CD4-positive, alpha-beta T cell treated with Interleukin-17A for 1 hour (primary cell): Measurements from ENCODE around the gene TARS3.
A peak's percentile ranks its signal among the peaks of the same experiment; 100 is the strongest.
"Not testable (repeated sequence)": the region's sequence is repeated elsewhere in the genome, so short reads cannot be mapped to it uniquely, and the experiment has no call there.

Experiments used
- DNase-seq: peaks from one replicate; pipeline ENCODE4 v3.0.0-alpha.2; 2020

The TARS3 gene

DNA sequence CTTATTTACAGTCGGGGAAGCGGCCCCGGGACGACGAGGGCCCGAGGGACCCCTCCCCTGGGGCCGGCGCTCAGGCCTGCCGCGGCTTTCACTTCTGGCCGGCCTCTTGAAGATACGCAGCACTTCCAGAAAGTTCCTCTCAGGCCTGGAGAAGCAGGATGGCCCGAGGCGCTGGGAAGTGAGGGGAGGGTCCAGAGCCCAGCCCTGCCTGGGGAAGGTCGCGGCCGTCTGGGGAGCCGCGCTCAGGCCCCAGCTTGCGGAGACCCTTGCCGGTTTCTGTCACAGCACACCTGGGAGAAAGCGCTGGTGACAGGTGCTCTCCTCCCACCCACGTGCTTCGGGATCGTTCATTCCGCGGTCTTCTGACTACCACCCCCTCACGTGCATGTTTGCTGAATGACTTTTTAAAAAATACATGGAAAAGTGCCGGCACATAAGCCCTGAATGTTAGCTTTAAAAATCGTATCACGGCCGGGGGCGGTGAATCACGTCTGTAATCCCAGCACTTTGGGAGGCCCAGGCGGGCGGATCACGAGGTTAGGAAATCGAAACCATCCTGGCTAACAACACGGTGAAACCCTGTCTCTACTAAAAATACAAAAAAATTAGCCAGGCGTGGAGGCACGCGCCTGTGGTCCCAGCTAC, 71.4 kb downstream of the TARS3 start:
- no peak for DNase-seq

DNA sequence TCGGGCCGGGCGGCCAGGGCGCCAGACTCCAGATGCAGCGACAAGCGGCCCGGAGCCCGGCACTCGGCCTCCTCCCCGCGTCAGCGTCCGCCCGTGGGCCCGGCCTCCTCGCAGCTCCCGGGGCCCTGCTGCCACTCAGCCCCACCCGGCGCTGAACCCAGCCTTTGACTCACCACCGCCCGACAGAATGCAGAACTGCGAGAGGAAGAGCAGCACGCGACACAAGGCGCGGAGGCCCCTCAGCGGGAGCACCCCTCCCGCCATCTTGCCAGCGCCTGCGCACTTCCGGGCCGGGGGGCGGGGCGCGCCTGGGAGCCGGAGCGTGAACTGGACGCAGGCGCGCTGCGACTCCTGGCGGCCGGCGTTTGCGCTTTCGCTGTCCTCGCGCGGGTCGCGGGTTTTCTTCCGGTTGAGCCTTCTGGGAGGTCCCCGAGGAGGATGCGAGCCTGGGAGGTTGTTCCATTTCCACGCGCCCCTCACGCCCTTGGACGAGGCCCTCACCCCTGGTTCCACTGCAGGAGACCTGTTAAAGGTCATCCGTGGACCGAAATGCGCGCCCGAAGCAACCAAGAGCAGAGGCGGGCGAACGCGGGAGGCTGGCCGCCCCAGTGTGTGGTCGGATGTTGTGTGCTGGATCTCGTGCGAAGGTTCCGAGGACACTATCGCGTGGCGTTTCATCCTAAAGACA, 72.0 kb downstream of the TARS3 start, which contains the start of gene TM2D3:
TSS of gene TM2D3 (minus strand) at position 284 of the 688 bp plus-strand sequence. CDS start at position 264, 20 bp downstream.
- DNase-seq, result peak; percentile 94

DNA sequence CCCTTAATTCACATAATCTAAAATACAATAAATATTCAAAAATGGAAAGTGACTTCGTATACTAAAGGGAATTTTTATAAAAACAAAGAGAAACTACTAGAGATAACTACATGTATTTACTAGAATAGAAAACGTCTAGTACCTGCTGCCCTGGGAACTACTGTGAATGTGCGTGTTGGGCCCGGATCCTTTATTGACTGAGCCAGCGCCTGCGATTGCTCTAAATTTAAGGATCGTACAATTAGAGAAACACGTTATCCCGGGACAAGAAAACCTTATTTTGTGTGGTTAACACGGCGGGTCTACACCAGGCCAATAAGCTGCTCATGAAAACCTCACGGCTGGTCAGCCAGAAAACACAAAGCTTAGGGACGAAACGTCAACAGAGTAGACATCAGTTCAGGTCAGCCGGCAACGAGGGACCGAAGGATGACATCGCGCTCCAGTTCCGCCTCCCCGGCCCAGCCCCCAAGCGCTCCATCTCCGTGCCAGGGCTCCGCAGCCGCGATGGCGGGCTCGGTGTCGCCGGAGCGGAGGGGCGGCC, 72.6 kb downstream of the TARS3 start:
- DNase-seq, result no peak

GRCh38 chr15:101650145-101650544, 74.1 kb downstream of the TARS3 start:
- DNase-seq, result no peak

- no peak for DNase-seq
Measured at GRCh38 chr15:101648356-101648755, 75.9 kb downstream of the TARS3 start.

- no peak for DNase-seq
Measured at GRCh38 chr15:101647251-101647650, 77.0 kb downstream of the TARS3 start.

GRCh38 chr15:101646672-101647071, 77.6 kb downstream of the TARS3 start:
- no peak for DNase-seq

GRCh38 chr15:101642361-101642760, 81.9 kb downstream of the TARS3 start:
- DNase-seq, result no peak

- DNase-seq, result peak; percentile 82
Measured at GRCh38 chr15:101641894-101642293, 82.4 kb downstream of the TARS3 start.

DNA sequence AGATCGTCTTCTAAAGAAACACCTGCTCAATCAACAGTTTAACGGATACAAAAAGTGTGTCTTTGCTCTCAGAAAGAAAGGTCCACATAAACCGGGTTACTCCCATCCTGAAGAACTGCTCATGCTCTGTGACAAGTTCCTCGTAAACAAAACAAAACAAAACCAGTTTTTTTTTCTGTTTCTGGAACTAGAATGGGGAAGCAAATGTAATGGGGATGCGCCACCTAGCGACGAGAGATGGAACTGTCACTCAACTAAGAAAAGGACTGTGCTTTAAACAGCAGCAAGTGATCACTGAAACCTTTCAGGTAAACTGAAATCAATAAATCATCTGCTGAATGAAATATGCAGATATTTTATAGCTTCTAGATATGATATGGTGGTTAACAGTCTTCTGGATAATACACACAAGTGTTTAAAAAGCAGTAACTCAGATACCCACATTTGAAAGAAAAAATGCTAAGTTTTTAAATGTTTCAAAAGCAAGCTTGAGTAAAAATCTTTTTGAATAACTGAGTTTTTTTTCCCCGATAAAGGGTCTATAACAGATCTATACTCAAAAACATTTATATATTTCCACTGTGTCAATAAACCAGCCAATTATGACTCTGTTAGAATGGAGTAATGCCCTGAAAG, 83.0 kb downstream of the TARS3 start:
- peak; percentile 86 for DNase-seq

DNA sequence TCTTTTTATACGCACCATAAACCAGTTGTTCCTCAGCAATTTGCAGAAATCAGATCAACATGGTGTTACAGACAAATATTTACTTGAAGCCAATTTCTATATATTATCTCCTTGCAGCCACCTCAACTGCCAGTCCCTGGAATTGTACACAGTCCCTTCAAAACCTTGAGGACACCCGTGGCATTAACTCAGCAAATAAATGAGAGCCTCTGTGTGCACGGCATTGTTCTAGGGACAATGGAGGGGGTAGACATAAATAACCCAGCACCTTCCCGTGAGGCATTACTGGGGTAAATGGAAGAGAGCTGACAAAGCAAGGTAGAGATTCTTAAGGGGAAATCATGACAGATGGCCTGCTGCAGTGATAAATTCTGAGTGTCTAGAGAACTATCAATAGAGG, 84.6 kb downstream of the TARS3 start:
- DNase-seq, result no peak

GRCh38 chr15:101637919-101638318, 86.4 kb downstream of the TARS3 start:
- DNase-seq, result no peak

DNA sequence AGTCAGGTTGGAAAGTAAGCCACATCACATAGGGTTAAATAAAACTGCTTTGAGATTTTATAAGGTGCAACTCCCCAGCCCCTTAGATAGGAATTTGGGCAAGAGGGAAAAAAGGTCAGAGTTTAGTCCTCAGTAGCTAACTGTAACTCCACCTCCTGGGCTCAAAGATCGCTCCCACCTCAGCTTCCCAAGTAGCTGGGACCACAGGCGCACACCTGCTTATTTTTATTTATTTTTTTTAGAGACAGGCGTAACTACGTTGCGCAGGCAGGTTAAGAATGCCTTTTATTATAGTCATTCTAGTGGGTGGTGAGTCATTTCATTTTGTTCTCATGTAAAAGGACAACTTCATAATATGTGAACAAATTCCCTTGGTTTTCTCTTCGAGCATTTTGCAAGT, 86.8 kb downstream of the TARS3 start:
- no peak for DNase-seq

GRCh38 chr15:101637038-101637437, 87.2 kb downstream of the TARS3 start:
- no peak for DNase-seq

DNA sequence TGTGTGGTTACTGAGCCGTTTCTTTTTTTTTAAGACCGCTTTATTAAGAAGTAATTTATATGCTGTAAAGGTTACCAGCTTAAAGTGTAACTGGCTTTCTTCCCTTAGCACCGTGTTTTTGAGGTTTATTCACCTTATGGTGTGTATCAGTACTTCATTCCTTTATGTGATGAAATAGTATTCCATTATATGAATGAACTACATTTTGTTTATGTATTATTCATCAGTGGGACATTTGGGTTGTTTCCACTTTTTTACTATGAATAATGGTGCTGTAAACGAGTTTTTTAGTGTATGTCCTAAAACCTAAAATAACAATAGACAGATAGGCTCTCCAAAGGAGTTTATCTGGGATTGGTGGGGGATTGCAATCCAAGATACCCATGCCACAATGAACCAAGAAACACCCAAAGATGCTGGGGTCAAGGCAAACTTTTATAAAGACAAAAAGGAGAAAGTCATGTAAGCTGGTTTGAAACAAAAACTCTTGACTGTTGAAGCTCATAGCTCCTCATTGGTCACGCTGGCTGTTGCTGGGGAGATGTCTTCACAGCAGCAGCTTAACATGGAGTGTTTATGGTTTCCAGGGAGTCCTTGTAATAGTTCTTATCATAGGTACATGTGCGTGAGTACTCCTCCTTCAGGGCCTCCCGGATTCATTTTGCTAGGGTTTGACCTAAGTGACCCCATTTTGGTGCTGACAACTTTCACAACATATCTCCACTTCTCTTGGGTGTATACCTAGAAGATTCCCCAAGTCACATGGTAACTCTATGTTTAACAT, 88.1 kb downstream of the TARS3 start:
- DNase-seq, result no peak

GRCh38 chr15:101633356-101633755, 90.9 kb downstream of the TARS3 start:
- DNase-seq, result no peak

- not testable (repeated sequence) for DNase-seq
Measured at GRCh38 chr15:101626729-101627128, 97.5 kb downstream of the TARS3 start.

DNA sequence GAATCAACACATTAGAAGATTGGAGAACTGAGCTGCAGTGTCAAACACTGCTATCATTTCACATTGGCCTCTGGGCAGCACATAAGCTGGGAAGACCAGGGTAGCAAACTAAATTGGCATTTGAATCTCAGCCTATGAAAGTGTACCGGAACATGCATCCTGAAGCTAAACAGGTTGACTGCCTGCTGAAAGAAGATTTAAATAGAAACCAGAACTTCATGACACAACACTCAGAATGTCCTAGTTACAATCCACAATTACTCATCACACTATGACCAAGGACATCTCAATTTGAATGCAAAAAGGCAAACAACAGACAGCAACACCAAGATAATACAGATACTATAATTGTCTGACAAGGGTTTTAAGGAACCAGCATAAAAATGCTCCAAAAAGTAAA, 98.3 kb downstream of the TARS3 start:
- DNase-seq, result no peak

GRCh38 chr15:101625184-101625583, 99.1 kb downstream of the TARS3 start:
- DNase-seq, result no peak

DNA sequence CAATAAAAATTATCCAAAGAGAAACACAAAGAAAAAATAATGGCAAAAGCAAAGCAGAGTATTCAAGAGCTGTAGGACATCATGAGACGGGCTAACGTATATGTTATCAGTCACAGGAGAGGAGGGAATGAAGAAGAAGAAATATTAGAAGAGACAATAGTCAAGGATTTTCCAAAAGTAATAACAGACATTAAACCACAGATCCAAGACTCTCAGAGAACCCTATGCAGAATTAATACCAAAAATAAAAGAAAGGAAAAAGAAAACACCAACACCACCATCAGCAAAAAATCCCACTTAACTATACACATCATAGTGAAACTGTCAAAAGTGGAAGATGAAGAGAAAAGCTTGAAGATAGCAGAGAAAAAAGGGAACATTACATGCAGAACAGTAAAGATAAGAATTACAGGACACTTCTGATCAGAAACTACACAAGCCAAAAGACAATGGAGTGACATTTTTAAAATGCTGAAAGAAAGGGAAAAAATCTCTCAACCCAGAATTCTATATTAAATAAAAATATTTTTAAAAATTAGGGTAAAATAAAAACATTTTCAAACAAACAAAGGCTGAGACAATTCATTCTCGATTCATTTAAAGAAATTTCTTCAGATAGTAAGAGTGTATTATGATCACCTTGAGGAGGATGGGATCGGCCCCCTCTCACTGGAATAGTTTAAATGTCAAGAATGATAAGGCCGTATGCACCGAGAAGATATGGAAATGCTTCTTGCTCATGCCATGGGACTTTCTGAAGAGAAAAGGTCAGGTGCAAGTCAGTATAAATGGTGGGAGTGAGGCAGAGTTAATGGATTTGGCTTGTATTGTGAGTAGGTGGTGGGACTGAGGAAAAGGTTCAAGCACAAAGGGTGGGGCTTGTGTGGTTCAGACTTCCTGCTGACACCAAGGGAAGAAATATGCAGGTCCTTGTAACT, 100.6 kb downstream of the TARS3 start:
- DNase-seq, result no peak

GRCh38 chr15:101621961-101622360, 102.3 kb downstream of the TARS3 start:
- no peak for DNase-seq

GRCh38 chr15:101620671-101621070, 103.6 kb downstream of the TARS3 start:
- DNase-seq, result no peak
